Measurements from ENCODE around the gene ILF2. TPM values are rescaled to one million over a fixed set of nuclear protein-coding genes. Genes with fewer than 3 reads are reported as not detected.
"Not testable (repeated sequence)": the region's sequence is repeated elsewhere in the genome, so short reads cannot be mapped to it uniquely, and the experiment has no call there.

Gene ILF2
- total and polyA plus RNA-seq, 2 donors (not counting 1 experiment from before 2014, with no cell fraction given): 89.8 to 94.0 TPM

- 100% methylated on average over 5 of the region's 11 CpGs for WGBS (ENCODE audit: insufficient coverage)
- ChIA-PET CTCF (no interaction called here), POLR2A (no interaction called here)
- intact Hi-C loops (cut with micrococcal nuclease): no loop called here
- H3K4me3 Mint-ChIP-seq: no peak overlapping the region
- no peak overlapping the region for H3K27ac Mint-ChIP-seq
- ATAC-seq (ENCODE audit: low read depth) (no peak), DNase-seq (no peak)
- Histone ChIP-seq H2AFZ (ENCODE audit: insufficient read depth, low read depth, low read length, poor library complexity, severe bottlenecking) (no peak overlapping the region), H3K4me1 (ENCODE audit: control insufficient read depth in 2 of 2, insufficient read depth in 2 of 2, low read length in 2 of 2) (no peaks in the 10 kb centered on the region), H3K79me2 (ENCODE audit: control insufficient read depth, insufficient read depth, low read length) (peaks cover 59% of the 10 kb centered on the region), H3K4me2 (replicated peaks; ENCODE audit: low read depth, low read length, poor library complexity, severe bottlenecking) (no peak overlapping the region), H3K27ac (ENCODE audit: low read length in 2 of 2) (no peak overlapping the region), H3K27me3 (replicated peaks in 1 of 4; ENCODE audit: control extremely low read depth in 1 of 4, control insufficient read depth in 3 of 4, insufficient read depth in 4 of 4, low read length in 3 of 4) (no peaks in the 10 kb centered on the region), H3K36me3 (replicated peaks in 1 of 2; ENCODE audit: control extremely low read depth in 1 of 2, control insufficient read depth in 1 of 2, extremely low read depth in 1 of 2, insufficient read depth in 2 of 2, low read length in 1 of 2) (peaks cover 52 to 96% of the 10 kb centered on the region in 2 experiments), H3K9ac (ENCODE audit: low read length) (no peak overlapping the region), H3K9me3 (ENCODE audit: control extremely low read depth in 1 of 3, control insufficient read depth in 2 of 3, insufficient read depth in 1 of 3, low read length in 2 of 3) (no peaks in the 10 kb centered on the region), H4K20me1 (ENCODE audit: control insufficient read depth, insufficient read depth, low read length, poor library complexity, severe bottlenecking) (peaks cover 22% of the 10 kb centered on the region), H3K4me3 (ENCODE audit: control extremely low read depth in 1 of 5, extremely low read depth in 1 of 5, insufficient read depth in 1 of 5, low read depth in 2 of 5, low read length in 4 of 5) (no peak overlapping the region)
- TF ChIP-seq EZH2 (IDR thresholded peaks at IDR 0.05; ENCODE audit: borderline replicate concordance, insufficient read depth, low read depth, low read length, poor library complexity, severe bottlenecking) (no peak), CTCF (IDR thresholded peaks at IDR 0.05) (no peak)
- H3K9me3 Mint-ChIP-seq (ENCODE audit: insufficient read depth): no peaks in the 10 kb centered on the region
- H3K4me1 Mint-ChIP-seq: peaks cover 24% of the 10 kb centered on the region
- no peaks in the 10 kb centered on the region for H3K27me3 Mint-ChIP-seq
These were observed 28.6 kb downstream of the ILF2 start for GRCh38 chr1:153642161-153642560.

GRCh38 chr1:153640861-153641260, 29.9 kb downstream of the ILF2 start:
- H3K4me1 ChIP-seq (ENCODE audit: control insufficient read depth in 2 of 2, insufficient read depth in 2 of 2, low read length in 2 of 2): peaks cover 2 to 4% of the 10 kb centered on the region in 2 donors
- H4K20me1 ChIP-seq (ENCODE audit: control insufficient read depth, insufficient read depth, low read length, poor library complexity, severe bottlenecking): peaks cover 24% of the 10 kb centered on the region
- peaks cover 58 to 97% of the 10 kb centered on the region in 2 experiments for H3K36me3 ChIP-seq (replicated peaks in 1 of 2; ENCODE audit: control extremely low read depth in 1 of 2, control insufficient read depth in 1 of 2, extremely low read depth in 1 of 2, insufficient read depth in 2 of 2, low read length in 1 of 2)
- Mint-ChIP-seq H3K9me3 (ENCODE audit: insufficient read depth) (no peaks in the 10 kb centered on the region), H3K27me3 (no peaks in the 10 kb centered on the region), H3K4me3 (no peak overlapping the region), H3K4me1 (peaks cover 33% of the 10 kb centered on the region), H3K27ac (no peak overlapping the region)
- TF ChIP-seq EZH2 (IDR thresholded peaks at IDR 0.05; ENCODE audit: borderline replicate concordance, insufficient read depth, low read depth, low read length, poor library complexity, severe bottlenecking): no peak
- TF ChIP-seq CTCF (IDR thresholded peaks at IDR 0.05): no peak
- no peak overlapping the region for H3K27ac ChIP-seq (ENCODE audit: low read length in 2 of 2)
- POLR2A ChIA-PET: no interaction called here
- CTCF ChIA-PET: no interaction called here
- ATAC-seq (ENCODE audit: low read depth) (no peak), DNase-seq (no peak)
- H3K79me2 ChIP-seq (ENCODE audit: control insufficient read depth, insufficient read depth, low read length): peaks cover 72% of the 10 kb centered on the region
- H3K9me3 ChIP-seq (ENCODE audit: control extremely low read depth in 1 of 3, control insufficient read depth in 2 of 3, insufficient read depth in 1 of 3, low read length in 2 of 3): no peaks in the 10 kb centered on the region
- H3K9ac ChIP-seq (ENCODE audit: low read length): no peak overlapping the region
- H3K4me2 ChIP-seq (replicated peaks; ENCODE audit: low read depth, low read length, poor library complexity, severe bottlenecking): no peak overlapping the region
- H2AFZ ChIP-seq (ENCODE audit: insufficient read depth, low read depth, low read length, poor library complexity, severe bottlenecking): no peak overlapping the region
- H3K27me3 ChIP-seq (replicated peaks in 1 of 4; ENCODE audit: control extremely low read depth in 1 of 4, control insufficient read depth in 3 of 4, insufficient read depth in 4 of 4, low read length in 3 of 4): no peaks in the 10 kb centered on the region
- intact Hi-C loops (cut with micrococcal nuclease): no loop called here
- no peak overlapping the region for H3K4me3 ChIP-seq (ENCODE audit: control extremely low read depth in 1 of 5, extremely low read depth in 1 of 5, insufficient read depth in 1 of 5, low read depth in 2 of 5, low read length in 4 of 5)
- WGBS (ENCODE audit: insufficient coverage): 100% methylated on average over 2 of the region's 6 CpGs

- Histone ChIP-seq H4K20me1 (ENCODE audit: control insufficient read depth, insufficient read depth, low read length, poor library complexity, severe bottlenecking) (peaks cover 29% of the 10 kb centered on the region), H3K4me1 (ENCODE audit: control insufficient read depth in 2 of 2, insufficient read depth in 2 of 2, low read length in 2 of 2) (peaks cover 5 to 11% of the 10 kb centered on the region in 2 donors), H3K36me3 (replicated peaks in 1 of 2; ENCODE audit: control extremely low read depth in 1 of 2, control insufficient read depth in 1 of 2, extremely low read depth in 1 of 2, insufficient read depth in 2 of 2, low read length in 1 of 2) (peaks cover 52 to 92% of the 10 kb centered on the region in 2 experiments), H3K79me2 (ENCODE audit: control insufficient read depth, insufficient read depth, low read length) (peaks cover 78% of the 10 kb centered on the region)
- H3K4me3 Mint-ChIP-seq; H3K27ac ChIP-seq (ENCODE audit: low read length in 2 of 2); H3K27ac Mint-ChIP-seq; H3K9me3 Mint-ChIP-seq (ENCODE audit: insufficient read depth); intact Hi-C loops (cut with micrococcal nuclease); CTCF ChIA-PET; H3K9ac ChIP-seq (ENCODE audit: low read length); H3K9me3 ChIP-seq (ENCODE audit: control extremely low read depth in 1 of 3, control insufficient read depth in 2 of 3, insufficient read depth in 1 of 3, low read length in 2 of 3); H3K4me2 ChIP-seq (replicated peaks; ENCODE audit: low read depth, low read length, poor library complexity, severe bottlenecking); H3K27me3 Mint-ChIP-seq; ATAC-seq (ENCODE audit: low read depth); H3K4me3 ChIP-seq (ENCODE audit: control extremely low read depth in 1 of 5, extremely low read depth in 1 of 5, insufficient read depth in 1 of 5, low read depth in 2 of 5, low read length in 4 of 5); H2AFZ ChIP-seq (ENCODE audit: insufficient read depth, low read depth, low read length, poor library complexity, severe bottlenecking); H3K27me3 ChIP-seq (replicated peaks in 1 of 4; ENCODE audit: control extremely low read depth in 1 of 4, control insufficient read depth in 3 of 4, insufficient read depth in 4 of 4, low read length in 3 of 4); DNase-seq: not testable (repeated sequence)
- peaks cover 37% of the 10 kb centered on the region for H3K4me1 Mint-ChIP-seq
- 100% methylated on average over 2 of the region's 5 CpGs for WGBS (ENCODE audit: insufficient coverage)
- POLR2A ChIA-PET: interaction anchor here (0.7 kb wide), 1 partner anchor 1117 kb away, joined by 4 read pairs; no protein-coding TSS in a partner anchor
These were observed 30.6 kb downstream of the ILF2 start for GRCh38 chr1:153640213-153640612.

Data from B cell (primary cell).